HEK293T (cell line): ENCODE data around the gene COL26A1.

Experiments used
- BHLHE40 ChIP-seq: fragments of 450-650 bp; IDR thresholded peaks from 2 replicates; pipeline ENCODE4 v1.6.1; 2016; ENCODE audit warnings: mild to moderate bottlenecking, moderate library complexity, borderline replicate concordance
- ELF4 ChIP-seq: fragments of 450-650 bp; IDR thresholded peaks from 2 replicates; pipeline ENCODE4 v1.6.1; 2017; ENCODE audit warnings: antibody characterized with exemption
- FOXA1 ChIP-seq: fragments of 450-650 bp; IDR thresholded peaks from 2 replicates; pipeline ENCODE4 v1.6.1; 2016; ENCODE audit warnings: mild to moderate bottlenecking
- FOXK2 ChIP-seq: fragments of 450-650 bp; IDR thresholded peaks from 2 replicates; pipeline ENCODE4 v1.6.1; 2016; ENCODE audit warnings: mild to moderate bottlenecking
- FOXM1 ChIP-seq: fragments of 450-650 bp; IDR thresholded peaks from 2 replicates; pipeline ENCODE4 v1.6.1; 2017; ENCODE audit warnings: mild to moderate bottlenecking, borderline replicate concordance
- HDGF ChIP-seq: fragments of 450-650 bp; IDR thresholded peaks from 2 replicates; pipeline ENCODE4 v1.6.1; 2017; ENCODE audit warnings: antibody characterized with exemption, borderline replicate concordance
- L3MBTL2 ChIP-seq: fragments of 450-650 bp; conservative IDR thresholded peaks from 2 replicates; pipeline ENCODE4 v1.6.1; 2016; ENCODE audit warnings: mild to moderate bottlenecking
- SP1 ChIP-seq: fragments of 450-650 bp; IDR thresholded peaks from 2 replicates; pipeline ENCODE4 v1.6.1; 2017
- SUZ12 ChIP-seq: fragments of 450-650 bp; IDR thresholded peaks from 2 replicates; pipeline ENCODE4 v1.6.1; 2016; ENCODE audit warnings: mild to moderate bottlenecking
- TARDBP ChIP-seq: fragments of 450-650 bp; IDR thresholded peaks from 2 replicates; pipeline ENCODE4 v1.6.1; 2016

DNA sequence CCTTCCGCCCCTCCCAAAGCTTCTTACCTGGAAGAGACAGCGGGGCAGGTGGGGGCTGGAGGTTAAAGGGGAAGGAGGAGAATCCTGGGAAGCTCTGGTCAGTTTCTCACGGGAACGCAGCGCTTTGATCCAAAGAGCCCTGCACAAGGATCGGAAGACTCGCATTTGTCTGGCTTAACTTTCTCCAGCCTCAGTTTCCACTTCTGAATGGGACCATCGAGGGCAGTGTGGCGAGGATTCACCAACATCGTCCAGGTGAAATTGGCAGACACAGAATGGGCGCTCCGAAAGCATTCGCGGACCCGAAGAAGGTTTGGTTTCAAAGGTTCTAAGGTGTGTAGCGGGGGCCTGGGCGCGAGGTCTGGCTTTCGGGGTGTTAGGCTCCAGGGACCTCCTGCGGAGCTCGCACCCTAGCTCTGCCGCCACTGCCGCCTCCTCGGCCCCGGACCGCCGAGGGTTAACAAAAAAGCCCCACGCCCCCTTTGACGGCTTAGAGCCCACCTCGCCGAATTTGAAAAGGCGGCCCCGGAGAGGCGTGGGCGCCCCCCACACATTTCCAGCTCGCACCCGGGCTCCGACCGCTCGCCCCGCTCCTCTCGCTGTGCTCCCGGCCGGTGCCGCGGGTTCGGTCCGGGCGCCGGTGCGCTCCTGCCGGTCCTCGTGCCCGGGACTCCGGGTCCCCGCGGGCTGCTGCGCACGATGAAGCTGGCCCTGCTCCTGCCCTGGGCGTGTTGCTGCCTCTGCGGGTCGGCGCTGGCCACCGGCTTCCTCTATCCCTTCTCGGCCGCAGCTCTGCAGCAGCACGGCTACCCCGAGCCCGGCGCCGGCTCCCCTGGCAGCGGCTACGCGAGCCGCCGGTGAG lies at the start of gene COL26A1:
- TF ChIP-seq FOXK2 = no peak
- TF ChIP-seq FOXA1 = no peak
- no peak for TF ChIP-seq TARDBP
- no peak for TF ChIP-seq HDGF
- TF ChIP-seq SP1 = no peak
- TF ChIP-seq SUZ12 = no peak
- TF ChIP-seq L3MBTL2 = peak; percentile 79
- no peak for TF ChIP-seq ELF4
- no peak for TF ChIP-seq FOXM1
- TF ChIP-seq BHLHE40 = no peak
